GM06990 (cell line): ENCODE measurements around the gene RNF31.

Experiments used
- DNase-seq: peaks from one replicate; pipeline ENCODE4 v3.0.0-alpha.2; 2011; ENCODE audit not compliant: insufficient read length; ENCODE audit errors: extremely low read depth
- H3K27me3 ChIP-seq: replicated peaks from 2 replicates; pipeline ENCODE4 v1.6.0; 2011; ENCODE audit warnings: low read length; ENCODE audit not compliant: control insufficient read depth, insufficient read depth
- H3K36me3 ChIP-seq: 2 replicates; pipeline ENCODE4 v1.5.1; 2011; ENCODE audit warnings: low read length; ENCODE audit not compliant: control insufficient read depth, insufficient read depth
- H3K4me3 ChIP-seq: replicated peaks from 2 replicates; pipeline ENCODE4 v1.5.1; 2011; ENCODE audit warnings: low read depth, mild to moderate bottlenecking, control low read depth, low read length
- TF ChIP-seq, protein P1 (sequence below): IDR thresholded peaks from 2 replicates; pipeline ENCODE4 v1.5.1; 2011; ENCODE audit warnings: low read length, control low read depth, mild to moderate bottlenecking, inconsistent platforms; ENCODE audit not compliant: insufficient read depth, poor library complexity, severe bottlenecking

RNF31 gene

DNA sequence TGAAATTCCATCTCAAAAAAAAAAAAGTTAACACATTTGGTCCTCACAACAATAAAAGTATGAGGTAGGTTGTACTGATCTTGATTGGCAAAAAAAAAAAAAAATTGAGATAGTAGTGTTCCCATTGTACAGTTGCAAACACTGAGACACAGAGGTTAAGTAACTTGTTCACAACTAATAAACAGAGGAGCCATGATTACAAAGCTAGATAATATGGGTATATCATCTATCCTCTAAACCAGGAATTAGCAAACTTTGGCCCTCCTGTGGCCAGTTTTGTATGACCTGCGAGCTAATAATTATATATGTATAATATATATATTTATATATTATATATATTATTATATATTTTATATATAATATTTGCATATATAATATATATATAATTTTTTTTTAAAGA, 13.6 kb upstream of the RNF31 start:
- peaks cover 12% of the 10 kb centered on the region for H3K36me3 ChIP-seq
- TF ChIP-seq, protein P1, sequence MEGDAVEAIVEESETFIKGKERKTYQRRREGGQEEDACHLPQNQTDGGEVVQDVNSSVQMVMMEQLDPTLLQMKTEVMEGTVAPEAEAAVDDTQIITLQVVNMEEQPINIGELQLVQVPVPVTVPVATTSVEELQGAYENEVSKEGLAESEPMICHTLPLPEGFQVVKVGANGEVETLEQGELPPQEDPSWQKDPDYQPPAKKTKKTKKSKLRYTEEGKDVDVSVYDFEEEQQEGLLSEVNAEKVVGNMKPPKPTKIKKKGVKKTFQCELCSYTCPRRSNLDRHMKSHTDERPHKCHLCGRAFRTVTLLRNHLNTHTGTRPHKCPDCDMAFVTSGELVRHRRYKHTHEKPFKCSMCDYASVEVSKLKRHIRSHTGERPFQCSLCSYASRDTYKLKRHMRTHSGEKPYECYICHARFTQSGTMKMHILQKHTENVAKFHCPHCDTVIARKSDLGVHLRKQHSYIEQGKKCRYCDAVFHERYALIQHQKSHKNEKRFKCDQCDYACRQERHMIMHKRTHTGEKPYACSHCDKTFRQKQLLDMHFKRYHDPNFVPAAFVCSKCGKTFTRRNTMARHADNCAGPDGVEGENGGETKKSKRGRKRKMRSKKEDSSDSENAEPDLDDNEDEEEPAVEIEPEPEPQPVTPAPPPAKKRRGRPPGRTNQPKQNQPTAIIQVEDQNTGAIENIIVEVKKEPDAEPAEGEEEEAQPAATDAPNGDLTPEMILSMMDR: no peak

DNA sequence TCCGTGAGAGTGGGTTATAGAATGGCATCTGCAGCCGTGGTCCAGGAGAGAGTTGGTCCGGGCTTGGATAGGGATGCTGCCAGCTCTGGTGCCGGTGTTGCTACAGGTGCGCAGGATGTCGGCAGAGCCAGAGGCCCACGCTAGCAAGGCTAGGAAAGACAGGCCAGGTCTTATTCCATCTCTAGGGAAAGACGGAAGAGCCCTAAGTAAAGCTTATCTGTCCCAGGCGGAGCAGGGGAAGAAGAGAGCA, 11.8 kb upstream of the RNF31 start:
- H3K36me3 ChIP-seq: peaks cover 14% of the 10 kb centered on the region
- DNase-seq: no peak
- no peaks in the 10 kb centered on the region for H3K27me3 ChIP-seq
- TF ChIP-seq, protein P1: no peak
- H3K4me3 ChIP-seq: peak overlapping the region; percentile 70

More for the DNA sequence above, 13.6 kb upstream of the RNF31 start:
- H3K27me3 ChIP-seq: no peaks in the 10 kb centered on the region
- DNase-seq: no peak
- no peak overlapping the region for H3K4me3 ChIP-seq

GRCh38 chr14:24135834-24136683, 11.2 kb upstream of the RNF31 start, which contains the start of gene PSME1:
Gene PSME1 (plus strand): TSS chr14:24136194. CDS start chr14:24136263, 69 bp downstream.
- no peaks in the 10 kb centered on the region for H3K27me3 ChIP-seq
- peaks cover 14% of the 10 kb centered on the region for H3K36me3 ChIP-seq
- TF ChIP-seq, protein P1: no peak
- peak within 1 kb of the TSS; percentile 87 for H3K4me3 ChIP-seq
- peak; percentile 92 for DNase-seq

DNA sequence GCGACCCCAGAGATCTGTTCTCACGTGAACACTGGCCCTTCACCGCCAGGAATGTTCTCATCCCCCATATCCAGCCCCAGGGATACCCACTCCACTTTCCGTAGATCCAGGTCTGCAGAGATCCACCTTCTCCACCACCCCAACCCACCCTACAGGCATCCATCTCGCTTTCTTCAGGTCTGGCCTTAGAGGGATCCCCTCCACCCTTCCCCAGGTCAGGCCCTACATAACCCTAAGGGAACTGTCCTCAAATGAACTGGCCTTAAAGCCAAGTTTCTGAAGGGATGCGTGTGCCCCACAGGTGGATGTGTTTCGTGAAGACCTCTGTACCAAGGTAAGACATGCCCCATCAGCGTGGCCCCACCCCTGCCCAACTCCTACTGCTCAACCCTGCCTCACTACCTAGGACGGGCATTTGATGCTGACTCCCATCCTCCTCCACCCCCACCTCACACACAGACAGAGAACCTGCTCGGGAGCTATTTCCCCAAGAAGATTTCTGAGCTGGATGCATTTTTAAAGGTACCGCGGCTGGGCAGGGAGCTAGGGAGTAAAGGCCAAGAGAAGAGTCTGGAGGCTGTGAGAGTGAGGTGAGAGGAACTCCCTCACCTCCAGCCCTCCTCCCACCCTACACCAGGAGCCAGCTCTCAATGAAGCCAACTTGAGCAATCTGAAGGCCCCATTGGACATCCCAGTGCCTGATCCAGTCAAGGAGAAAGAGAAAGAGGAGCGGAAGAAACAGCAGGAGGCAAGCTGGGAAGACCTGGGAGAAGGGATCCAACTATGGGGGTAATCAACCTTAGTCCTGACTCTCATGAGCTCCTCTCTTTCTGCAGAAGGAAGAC, 10.4 kb upstream of the RNF31 start:
- Histone ChIP-seq H3K4me3 (peak overlapping the region; percentile 87), H3K27me3 (no peaks in the 10 kb centered on the region), H3K36me3 (peaks cover 14% of the 10 kb centered on the region)
- no peak for DNase-seq
- TF ChIP-seq, protein P1: no peak

GRCh38 chr14:24137529-24138395, 9.5 kb upstream of the RNF31 start:
- DNase-seq: no peak
- Histone ChIP-seq H3K36me3 (peaks cover 14% of the 10 kb centered on the region), H3K27me3 (no peaks in the 10 kb centered on the region), H3K4me3 (no peak overlapping the region)
- TF ChIP-seq, protein P1: no peak
